UCSD-AML1 (cell line): ENCODE measurements around the gene HGD.
A peak's percentile ranks its signal among the peaks of the same experiment; 100 is the strongest.
"Not testable (repeated sequence)": the region's sequence is repeated elsewhere in the genome, so short reads cannot be mapped to it uniquely, and the experiment has no call there.

ENCODE experiments used
- DNase-seq: peaks from one replicate; lab custom pipeline; 2025; ENCODE audit not compliant: unreplicated experiment; lab: John Stamatoyannopoulos, UW

Gene HGD

DNA sequence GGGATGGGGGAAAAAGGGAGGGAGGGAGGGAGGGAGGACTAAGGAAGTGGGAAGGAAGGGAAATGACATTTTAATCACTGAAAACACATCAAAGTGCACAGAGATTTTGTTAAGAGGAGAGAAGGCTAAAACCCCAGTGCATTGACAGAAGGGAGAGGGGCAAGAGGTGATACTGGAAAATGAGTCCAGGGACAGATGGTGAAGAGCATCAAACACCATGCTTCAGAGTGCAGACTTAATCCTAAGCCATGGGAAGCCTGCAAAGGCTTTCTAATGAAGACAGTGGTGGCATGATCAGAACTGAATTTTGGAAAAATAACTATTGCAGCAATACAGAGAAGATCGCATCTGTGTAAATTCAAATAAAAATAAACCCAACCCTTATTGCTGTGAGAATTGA, 41.8 kb downstream of the HGD start:
- no peak for DNase-seq

DNA sequence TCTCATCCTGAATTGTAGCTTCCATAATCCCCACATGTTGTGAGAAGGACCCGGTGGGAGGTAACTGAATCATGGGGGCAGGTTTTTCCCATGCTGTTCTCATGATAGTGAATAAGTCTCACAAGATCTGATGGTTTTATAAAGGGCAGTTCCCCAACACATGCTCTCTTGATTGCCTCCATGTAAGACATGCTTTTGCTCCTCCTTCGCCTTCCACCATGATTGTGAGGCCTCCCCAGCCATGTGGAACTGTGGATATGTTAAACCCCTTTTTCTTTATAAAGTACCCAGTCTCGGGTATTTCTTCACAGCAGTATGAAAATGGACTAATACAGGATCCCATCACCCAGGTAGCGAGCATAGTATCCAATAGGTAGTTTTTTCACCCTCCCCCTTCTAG, 43.2 kb downstream of the HGD start:
- not testable (repeated sequence) for DNase-seq

DNA sequence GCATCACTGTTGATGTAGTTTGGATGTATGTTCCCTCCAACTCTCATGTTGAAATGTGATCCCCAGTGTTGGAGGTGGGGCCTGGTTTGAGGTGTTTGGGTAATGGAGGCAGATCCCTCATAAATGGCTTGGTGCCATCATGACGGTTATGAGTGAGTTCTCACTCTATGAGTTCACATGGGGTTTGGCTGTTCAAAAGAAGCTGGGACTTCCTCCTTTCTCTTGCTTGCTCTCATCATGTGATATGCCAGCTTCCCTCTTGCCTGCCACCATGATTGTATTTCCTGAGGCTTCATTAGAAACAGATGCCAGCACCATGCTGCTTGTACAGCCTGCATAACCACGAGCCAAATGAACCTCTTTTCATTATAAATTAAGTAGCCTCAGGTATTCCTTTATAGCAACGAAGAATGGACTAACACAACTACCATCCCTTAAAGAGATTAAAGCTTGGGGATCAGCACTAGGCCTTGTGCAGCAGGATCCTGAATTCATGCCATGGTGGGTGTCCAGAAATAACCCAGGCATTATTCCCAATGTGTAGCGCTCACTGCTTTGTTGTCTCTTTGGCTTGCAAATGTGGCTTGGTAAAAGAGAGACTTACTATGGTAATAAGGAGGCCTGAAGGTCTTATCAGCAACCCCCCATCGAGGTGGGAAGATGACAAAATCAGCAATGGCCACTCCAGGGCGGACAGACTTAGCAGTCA, 44.0 kb downstream of the HGD start:
- DNase-seq, result no peak

DNA sequence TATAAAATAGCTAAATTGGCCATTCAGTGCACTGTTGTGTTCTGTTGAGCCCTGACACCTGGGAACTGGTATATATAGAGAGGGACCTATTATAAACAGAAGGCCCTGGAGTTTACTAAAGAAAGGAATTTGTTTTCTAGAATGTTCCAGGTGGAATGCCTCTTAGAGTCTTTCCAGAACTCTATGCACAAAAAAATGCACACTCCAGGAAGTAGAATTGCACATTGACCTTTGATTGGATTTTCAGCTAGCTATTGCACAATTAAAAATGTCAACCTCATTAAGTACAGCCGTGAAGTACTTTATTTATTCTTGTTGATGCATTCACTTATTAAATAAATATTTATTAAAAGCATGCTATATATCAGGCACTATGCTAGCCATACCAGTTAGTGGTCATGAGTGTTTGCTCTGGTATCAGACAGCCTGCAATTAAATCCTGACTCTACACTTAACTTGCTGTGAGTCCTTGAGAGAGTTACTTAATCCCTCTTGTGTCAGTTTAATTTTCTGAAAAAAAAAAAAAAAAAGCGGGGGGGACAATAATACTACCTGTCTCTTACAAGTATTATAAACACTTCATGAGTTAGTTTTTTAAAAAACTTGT, 45.1 kb downstream of the HGD start:
- DNase-seq, result no peak

DNA sequence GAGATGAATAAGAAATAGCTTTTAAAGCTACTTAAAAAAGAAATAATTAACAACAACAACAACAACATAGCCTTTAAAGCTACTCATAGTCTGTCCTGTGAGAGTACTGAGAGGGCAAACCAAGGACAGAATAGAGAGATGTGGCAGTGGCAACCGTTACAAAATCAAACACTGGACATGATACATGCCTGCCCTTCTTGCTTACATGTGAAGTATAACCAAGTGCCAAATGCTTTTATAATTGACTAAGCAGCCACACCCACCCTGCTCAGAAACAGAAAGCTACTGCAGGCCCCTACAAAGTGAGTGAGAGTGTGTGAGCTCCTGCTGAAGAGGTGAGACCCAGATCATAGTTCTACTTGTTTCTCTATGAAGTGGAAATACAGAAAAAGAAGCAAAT, 47.5 kb downstream of the HGD start:
- no peak for DNase-seq

DNA sequence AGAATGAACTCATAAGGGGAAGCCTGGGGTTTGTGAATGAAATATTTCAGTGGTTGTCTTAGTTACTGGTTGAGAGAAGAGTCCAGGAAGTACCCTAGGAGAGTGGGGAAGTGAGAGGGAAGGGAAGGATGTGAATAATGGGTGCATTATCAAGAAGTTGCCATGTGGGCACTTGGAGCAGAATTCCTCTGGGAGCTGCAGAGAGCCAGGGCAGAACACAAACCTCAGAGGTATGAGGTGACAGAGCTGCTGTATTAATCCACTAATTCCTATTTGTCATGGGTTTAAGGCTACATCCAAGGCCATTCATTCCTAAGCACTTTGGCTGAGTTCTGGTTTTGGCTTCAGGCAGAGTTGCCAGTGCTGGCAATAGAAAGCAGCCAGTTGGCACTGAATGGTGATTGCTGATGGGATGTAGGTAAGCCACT, 56.9 kb downstream of the HGD start:
- DNase-seq, result no peak

DNA sequence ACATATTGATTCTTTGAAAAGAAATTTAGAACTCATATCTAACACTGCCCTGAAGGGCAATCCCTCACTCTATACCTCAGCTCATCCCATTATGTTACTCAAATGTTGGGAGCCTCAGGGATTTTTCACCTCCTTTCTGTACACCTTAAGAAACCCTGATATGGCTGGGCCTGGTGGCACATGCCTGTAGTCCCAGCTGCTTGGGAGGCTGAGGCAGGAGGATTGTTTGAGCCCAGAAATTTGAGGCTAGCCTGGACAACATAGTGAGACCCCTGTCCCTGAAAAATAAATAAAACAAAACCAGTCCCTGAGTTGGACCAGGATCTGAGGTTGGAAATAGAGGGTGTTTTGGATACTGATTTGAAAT, 58.3 kb downstream of the HGD start:
- no peak for DNase-seq

DNA sequence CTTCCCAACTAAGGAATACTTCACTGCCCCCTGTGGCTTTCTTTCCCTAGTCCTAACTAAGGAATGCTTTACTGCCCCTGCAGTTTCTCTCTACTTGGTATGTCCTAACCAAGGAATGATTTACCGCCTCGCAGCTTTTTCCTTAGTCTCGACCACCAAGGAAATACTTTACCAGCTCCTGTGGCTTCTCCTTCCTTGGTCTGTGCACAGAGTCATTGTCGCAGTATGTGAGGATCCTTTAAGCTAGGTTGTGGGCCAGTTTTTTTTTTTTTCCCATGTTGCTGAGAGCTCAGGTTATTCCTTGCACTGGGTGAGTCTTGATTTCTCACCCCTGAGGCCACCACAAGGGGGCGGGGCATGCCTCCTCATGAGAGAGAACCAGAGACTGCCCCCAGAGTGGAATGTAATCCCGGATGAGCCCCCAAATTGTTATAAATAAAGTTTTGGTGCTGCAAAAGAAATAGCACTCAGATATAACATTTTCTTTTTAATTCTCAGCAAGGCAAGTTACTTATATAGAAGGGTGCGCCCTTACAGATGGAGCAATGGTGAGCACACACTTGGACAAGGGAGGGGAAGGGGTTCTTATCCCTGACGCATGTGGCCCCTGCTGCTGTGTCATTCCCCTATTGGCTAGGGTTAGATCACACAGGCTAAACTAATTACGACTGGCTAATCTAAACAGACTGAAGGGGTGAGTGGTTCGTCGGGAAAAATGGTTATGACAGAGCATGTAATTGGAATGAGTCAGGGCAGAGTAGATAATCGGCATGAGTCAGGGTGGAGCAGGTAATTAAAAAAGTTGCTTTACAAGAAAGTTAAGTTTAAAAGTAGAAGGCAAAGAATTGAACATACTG, 58.9 kb downstream of the HGD start:
- DNase-seq, result peak; percentile 72

DNA sequence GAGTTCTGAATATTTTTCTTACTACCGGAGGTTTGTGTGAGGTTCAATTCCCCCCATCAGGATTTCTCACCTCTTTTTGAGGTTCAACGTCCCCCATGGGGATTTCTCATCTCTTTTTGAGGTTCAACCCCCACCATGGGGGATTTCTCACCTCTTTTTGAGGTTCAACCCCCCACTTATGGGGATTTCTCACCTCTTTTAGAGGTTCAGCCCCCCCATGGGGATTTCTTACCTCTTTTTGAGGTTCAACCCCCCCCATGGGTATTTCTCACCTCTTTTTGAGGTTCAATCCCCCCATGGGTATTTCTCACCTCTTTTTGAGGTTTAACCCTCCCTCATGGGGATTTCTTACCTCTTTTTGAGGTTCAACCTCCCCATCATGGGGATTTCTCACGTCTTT, 59.6 kb downstream of the HGD start:
- no peak for DNase-seq

DNA sequence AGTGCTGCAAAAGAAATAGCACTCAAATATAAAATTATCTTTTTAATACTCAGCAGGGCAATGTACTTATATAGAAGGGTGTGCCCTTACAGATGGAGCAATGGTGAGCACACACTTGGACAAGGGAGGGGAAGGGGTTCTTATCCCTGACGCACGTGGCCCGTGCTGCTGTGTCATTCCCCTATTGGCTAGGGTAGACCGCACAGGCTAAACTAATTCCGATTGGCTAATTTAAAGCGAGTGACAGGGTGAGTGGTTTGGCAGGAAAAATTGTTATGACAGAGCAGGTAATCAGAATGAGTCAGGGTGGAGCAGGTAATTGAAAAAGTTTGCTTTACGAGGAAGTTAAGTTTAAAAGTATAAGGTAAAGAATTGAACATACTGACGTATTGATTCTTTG, 65.3 kb downstream of the HGD start:
- DNase-seq, result not testable (repeated sequence)

DNA sequence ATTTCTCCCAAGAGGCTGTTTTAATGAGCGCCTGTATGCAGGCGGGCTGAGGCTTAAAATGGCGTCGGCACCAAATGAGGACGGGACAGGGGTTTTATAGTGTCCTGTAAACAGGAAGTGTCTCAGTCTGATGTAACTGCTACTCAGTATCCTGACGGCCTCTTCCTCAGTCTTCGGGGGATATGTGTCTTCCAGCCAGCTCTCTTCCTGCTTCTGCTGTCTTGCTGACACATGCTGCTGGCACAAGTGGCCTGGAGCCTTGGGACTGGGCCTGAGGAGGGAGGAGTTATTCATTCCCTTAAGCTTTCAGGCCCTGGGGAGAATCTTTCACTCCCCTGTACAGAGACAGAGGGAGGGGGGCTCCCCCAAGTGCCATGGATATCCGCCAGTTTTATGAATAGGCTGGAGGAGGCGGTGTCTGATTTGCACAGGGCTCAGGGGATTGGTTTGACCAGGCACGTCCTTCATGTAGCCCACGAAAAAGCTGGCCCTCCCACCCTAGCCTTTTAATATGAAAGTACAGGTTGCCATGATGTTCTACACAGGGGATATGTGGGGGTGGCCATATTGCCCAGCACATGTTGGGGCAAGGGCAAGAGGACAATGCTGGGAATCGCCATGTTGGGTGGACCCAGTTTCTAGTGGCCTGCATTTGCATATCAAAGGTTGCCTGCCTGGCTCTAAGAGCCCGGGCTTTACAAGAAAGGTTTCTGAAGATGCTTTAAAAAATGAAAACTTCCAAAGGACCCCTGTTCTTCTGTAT, 66.0 kb downstream of the HGD start:
- DNase-seq, result peak; percentile 27

DNA sequence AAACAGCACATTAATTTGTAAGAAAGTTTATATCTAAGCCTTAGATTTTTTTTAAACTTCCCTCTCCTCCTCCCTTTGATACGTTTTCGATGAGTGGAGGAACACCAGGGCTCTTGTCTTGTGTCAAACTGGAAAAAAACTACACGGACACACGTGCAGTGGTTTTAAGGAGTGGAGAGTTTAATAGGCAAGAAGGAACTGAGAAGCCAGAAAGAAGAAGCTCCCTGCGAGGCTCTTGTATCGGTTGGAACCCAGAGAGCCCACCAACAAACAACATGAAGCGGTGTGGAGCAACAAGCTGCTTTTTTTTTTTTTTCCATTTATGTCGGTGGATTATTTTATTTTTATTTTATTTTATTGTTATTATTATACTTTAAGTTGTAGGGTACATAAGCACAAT, 67.3 kb downstream of the HGD start:
- DNase-seq, result no peak

DNA sequence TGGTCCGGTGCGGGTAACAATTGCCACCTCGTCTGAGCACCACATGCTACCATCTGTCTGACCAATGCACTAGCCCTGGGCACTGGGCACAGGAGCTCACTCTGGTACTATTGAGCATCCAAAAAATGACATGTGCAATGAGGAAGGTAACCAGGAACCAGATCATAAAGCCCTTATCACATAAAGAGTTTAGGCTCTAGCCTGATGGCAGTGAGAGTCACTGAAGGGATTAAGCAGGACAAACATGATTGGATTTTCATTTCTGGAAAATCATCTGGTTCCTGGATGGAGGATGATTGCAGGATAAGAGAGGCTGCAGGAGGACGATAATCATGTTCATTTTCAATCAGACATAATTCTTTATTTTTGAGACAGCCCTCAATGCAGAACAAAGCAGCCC, 73.5 kb downstream of the HGD start:
- DNase-seq, result no peak

DNA sequence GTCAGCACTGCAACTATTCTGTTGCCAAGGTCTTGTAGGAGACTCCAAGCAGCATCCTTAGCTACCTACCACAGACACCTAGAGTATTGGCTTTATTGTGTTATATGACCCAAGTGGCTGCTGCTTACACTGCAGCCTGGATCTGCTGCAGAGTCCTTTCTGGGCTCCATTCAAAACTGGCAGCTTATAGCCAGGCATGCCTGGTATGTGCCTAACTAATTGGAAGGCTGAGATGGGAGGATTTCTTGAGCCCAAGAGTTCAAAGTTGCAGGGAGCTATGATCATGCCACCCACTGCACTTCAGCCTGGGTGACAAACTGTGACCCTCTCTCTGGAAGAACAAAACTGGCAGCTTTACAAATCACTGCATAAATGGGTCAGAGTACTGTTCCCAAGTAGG, 77.3 kb downstream of the HGD start:
- DNase-seq, result no peak

DNA sequence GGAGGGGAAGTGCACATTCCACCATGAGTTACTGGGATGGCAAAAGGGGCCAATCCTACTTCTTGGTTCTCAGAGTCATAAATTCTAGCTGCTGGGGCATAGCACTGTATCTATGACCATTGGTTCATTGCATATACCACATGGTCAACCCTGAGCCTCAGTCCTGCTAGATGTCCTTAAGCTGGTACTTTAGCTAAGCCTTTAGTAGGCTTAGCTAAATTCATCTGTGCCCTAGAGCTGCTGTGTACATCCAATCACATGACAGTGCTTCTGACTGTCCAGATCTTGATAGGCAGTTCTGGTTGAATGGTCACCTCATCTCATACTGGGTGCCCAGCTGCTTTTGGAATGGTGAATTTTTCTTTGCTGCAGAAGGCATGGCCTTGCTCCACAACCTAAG, 77.7 kb downstream of the HGD start:
- no peak for DNase-seq

DNA sequence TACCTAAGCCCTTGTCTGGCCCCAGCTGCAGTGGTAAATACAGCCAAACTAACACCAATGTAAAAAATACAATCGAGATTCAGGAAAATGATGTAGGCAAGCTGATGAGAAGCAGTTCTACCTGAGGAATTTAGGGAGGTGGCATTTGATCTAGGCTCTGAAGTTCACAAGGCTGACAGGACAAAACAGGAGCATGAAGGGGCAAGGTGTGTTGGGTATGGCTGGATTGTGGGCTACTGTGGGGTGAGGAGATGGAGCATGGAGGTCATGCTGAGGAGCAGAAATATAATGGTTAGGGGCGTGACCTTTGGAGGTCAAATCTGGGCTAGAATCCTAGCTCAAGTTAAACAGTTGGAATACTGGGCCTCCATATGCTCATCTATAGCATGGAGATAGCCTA, 79.4 kb downstream of the HGD start:
- DNase-seq, result no peak

DNA sequence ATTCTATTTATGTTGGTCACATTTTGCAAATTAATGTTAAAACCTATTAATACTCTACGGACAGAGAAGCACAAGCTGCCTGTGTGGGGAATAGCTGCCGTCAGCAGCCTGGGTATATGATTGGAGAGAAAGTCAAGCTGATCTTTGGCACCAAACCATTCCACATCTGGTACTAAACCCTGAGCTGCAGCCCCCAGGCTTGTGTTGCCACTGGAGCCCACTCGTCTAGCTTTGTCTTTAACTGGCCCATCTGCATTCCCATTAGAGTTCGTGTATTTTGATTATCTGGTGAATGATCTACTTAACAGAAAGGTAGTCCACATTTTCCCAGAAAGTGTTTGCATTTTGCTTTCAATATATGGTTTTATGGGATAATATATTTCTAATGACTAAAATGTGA, 80.5 kb downstream of the HGD start:
- no peak for DNase-seq

DNA sequence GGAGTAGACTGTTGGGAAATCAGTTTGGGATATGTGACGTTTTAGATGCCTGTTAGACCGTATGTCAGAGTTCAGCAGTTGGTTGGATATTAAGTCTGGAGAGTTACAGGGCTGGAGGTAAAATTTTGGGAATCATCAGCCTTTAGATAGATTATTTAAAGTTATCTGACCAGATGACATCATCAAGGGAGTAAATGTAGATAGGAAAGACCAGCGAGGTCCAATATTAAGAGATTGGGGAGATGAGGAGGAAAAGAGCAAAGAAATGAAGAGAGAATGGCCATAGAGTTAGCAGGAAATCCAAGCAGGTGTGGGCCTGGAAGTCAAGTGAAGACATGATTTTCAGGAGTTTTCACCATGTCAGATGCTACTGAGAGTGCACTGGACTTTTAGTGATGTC, 82.8 kb downstream of the HGD start:
- DNase-seq, result no peak

DNA sequence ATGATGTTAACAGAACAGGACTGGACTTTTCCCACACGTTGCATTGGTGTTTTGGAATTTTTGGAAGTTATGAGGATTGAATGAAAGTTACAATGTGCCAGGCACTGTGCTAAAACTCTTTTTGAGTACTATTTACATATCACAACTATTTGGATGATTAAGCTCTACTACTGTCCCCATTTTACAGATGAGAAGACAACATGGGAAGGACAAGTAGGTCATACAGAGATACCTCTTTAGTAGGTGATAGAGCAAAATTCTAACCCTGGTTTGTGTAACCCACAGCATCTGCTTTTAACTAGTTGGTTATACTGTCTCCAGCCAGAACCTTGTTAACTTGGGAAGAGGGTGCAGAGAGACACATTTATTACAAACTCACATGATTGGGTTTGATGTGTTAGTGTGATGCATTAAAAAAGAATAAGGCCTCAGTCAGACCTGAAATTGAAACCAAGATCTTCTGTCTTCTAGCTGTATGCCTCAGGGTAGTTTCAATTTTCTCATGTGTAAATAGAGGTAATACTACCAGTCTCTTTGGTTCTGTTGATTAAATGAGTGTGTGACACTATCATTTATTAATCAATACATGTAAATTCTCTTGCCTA, 84.5 kb downstream of the HGD start:
- no peak for DNase-seq

DNA sequence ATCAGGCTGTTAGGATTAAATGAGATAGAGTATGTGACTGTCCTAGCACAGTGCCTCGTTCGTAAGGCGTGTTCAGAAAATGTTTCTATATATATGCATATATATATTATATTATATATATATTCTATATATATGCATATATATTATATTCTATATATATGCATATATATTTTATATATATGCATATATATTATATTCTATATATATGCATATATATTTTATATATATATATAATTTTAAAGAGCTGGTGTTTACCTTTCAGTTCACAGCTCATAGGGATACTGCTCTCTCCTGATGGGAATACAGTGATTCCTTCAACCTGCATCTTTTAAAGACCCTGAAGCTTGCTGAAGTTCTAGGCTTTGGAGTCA, 85.2 kb downstream of the HGD start:
- no peak for DNase-seq
